ENCODE results near the gene PSMA1.
A peak's percentile ranks its signal among the peaks of the same experiment; 100 is the strongest.

PSMA1 gene

GRCh38 chr11:14522801-14523200 is 2.6 kb upstream of the PSMA1 start:
- no peak overlapping the region for H3K9ac ChIP-seq (ENCODE audit: low read length)
- no peaks in the 10 kb centered on the region for H3K27me3 ChIP-seq (ENCODE audit: insufficient read depth, low read length)
- peaks cover 20% of the 10 kb centered on the region for H3K79me2 ChIP-seq (ENCODE audit: insufficient read depth, low read length)
- H4K20me1 ChIP-seq (ENCODE audit: insufficient read depth, low read length): no peaks in the 10 kb centered on the region
- H3K4me2 ChIP-seq (ENCODE audit: low read length): no peak overlapping the region
- TF ChIP-seq CTCF (IDR thresholded peaks at IDR 0.05; ENCODE audit: low read length) (no peak), EZH2 (IDR thresholded peaks at IDR 0.05; ENCODE audit: borderline replicate concordance, low read length) (no peak)
- no peak overlapping the region for H3K4me3 ChIP-seq (ENCODE audit: low read depth, low read length, poor library complexity, severe bottlenecking)
- peaks cover 19% of the 10 kb centered on the region for H3K4me1 ChIP-seq (ENCODE audit: insufficient read depth, low read length, severe bottlenecking)
- H3K9me2 ChIP-seq (ENCODE audit: low read depth, low read length): no peaks in the 10 kb centered on the region
- H3F3A ChIP-seq (ENCODE audit: insufficient read depth, low read length): no peaks in the 10 kb centered on the region
- no peak overlapping the region for H2AFZ ChIP-seq (ENCODE audit: low read length)
- no peaks in the 10 kb centered on the region for H3K9me3 ChIP-seq (ENCODE audit: low read length)
- H3K27ac ChIP-seq (ENCODE audit: low read depth, low read length, poor library complexity, severe bottlenecking): no peak overlapping the region
- peaks cover 8% of the 10 kb centered on the region for H3K36me3 ChIP-seq (ENCODE audit: insufficient read depth, low read length)

GRCh38 chr11:14522245-14522644 is 2.1 kb upstream of the PSMA1 start:
- H3K27ac ChIP-seq (ENCODE audit: low read depth, low read length, poor library complexity, severe bottlenecking): no peak overlapping the region
- no peak overlapping the region for H3K4me3 ChIP-seq (ENCODE audit: low read depth, low read length, poor library complexity, severe bottlenecking)
- H3K9ac ChIP-seq (ENCODE audit: low read length): no peak overlapping the region
- H2AFZ ChIP-seq (ENCODE audit: low read length): no peak overlapping the region
- peaks cover 20% of the 10 kb centered on the region for H3K79me2 ChIP-seq (ENCODE audit: insufficient read depth, low read length)
- no peaks in the 10 kb centered on the region for H3K9me2 ChIP-seq (ENCODE audit: low read depth, low read length)
- no peaks in the 10 kb centered on the region for H3F3A ChIP-seq (ENCODE audit: insufficient read depth, low read length)
- H3K36me3 ChIP-seq (ENCODE audit: insufficient read depth, low read length): peaks cover 14% of the 10 kb centered on the region
- no peaks in the 10 kb centered on the region for H3K9me3 ChIP-seq (ENCODE audit: low read length)
- TF ChIP-seq EZH2 (IDR thresholded peaks at IDR 0.05; ENCODE audit: borderline replicate concordance, low read length) (no peak), CTCF (IDR thresholded peaks at IDR 0.05; ENCODE audit: low read length) (no peak)
- H4K20me1 ChIP-seq (ENCODE audit: insufficient read depth, low read length): no peaks in the 10 kb centered on the region
- no peaks in the 10 kb centered on the region for H3K27me3 ChIP-seq (ENCODE audit: insufficient read depth, low read length)
- peaks cover 19% of the 10 kb centered on the region for H3K4me1 ChIP-seq (ENCODE audit: insufficient read depth, low read length, severe bottlenecking)
- no peak overlapping the region for H3K4me2 ChIP-seq (ENCODE audit: low read length)

GRCh38 chr11:14520747-14521151 is 563 bp upstream of the PSMA1 start:
- H3K79me2 ChIP-seq (ENCODE audit: insufficient read depth, low read length): peaks cover 20% of the 10 kb centered on the region
- no peaks in the 10 kb centered on the region for H3F3A ChIP-seq (ENCODE audit: insufficient read depth, low read length)
- peak overlapping the region; percentile 72 for H3K4me2 ChIP-seq (ENCODE audit: low read length)
- H3K4me3 ChIP-seq (ENCODE audit: low read depth, low read length, poor library complexity, severe bottlenecking): peak overlapping the region; percentile 90
- H4K20me1 ChIP-seq (ENCODE audit: insufficient read depth, low read length): no peaks in the 10 kb centered on the region
- peaks cover 28% of the 10 kb centered on the region for H3K36me3 ChIP-seq (ENCODE audit: insufficient read depth, low read length)
- H3K9ac ChIP-seq (ENCODE audit: low read length): peak overlapping the region; percentile 86
- TF ChIP-seq CTCF (IDR thresholded peaks at IDR 0.05; ENCODE audit: low read length) (no peak), EZH2 (IDR thresholded peaks at IDR 0.05; ENCODE audit: borderline replicate concordance, low read length) (no peak)
- H3K4me1 ChIP-seq (ENCODE audit: insufficient read depth, low read length, severe bottlenecking): peaks cover 19% of the 10 kb centered on the region
- H3K9me3 ChIP-seq (ENCODE audit: low read length): no peaks in the 10 kb centered on the region
- H3K27me3 ChIP-seq (ENCODE audit: insufficient read depth, low read length): no peaks in the 10 kb centered on the region
- peak overlapping the region; percentile 65 for H3K27ac ChIP-seq (ENCODE audit: low read depth, low read length, poor library complexity, severe bottlenecking)
- H3K9me2 ChIP-seq (ENCODE audit: low read depth, low read length): no peaks in the 10 kb centered on the region
- H2AFZ ChIP-seq (ENCODE audit: low read length): 0 out of 2 replicates have a peak overlapping the region, but pooled peaks have one; percentile 17
